ENCODE data around the gene PLA2G2C.
"Not testable (repeated sequence)": the region's sequence is repeated elsewhere in the genome, so short reads cannot be mapped to it uniquely, and the experiment has no call there.

Gene PLA2G2C

DNA sequence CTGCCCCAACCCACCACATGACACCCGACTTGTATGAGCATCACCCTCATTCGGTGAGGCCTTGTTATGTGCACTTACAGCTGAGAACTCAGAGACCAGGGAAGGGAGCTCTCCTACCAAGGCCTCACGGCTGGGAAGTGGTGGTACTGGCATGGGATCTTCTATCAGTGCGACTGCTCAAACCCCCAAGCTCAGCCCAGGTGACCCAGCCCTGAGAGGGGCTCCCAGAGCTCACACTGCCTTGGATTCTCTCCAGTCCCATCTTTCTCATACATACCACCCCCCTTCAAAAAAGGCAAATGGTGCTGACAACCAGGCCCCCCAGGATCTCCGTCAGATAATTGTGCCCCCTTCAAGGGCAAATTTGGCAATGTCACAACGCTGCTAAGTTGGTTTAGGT is 48.0 kb downstream of the PLA2G2C start:
- no peaks in the 10 kb centered on the region for H3K27me3 ChIP-seq (ENCODE audit: control insufficient read depth, insufficient read depth, low read length, poor library complexity, severe bottlenecking)

GRCh38 chr1:20137604-20138003 is 48.7 kb downstream of the PLA2G2C start:
- Histone ChIP-seq H3K4me1 (ENCODE audit: control insufficient read depth, insufficient read depth, low read length) (no peaks in the 10 kb centered on the region), H3K36me3 (ENCODE audit: control insufficient read depth, insufficient read depth, low read length) (no peaks in the 10 kb centered on the region), H3K27ac (ENCODE audit: insufficient read depth, low read depth, low read length, poor library complexity, severe bottlenecking) (no peak overlapping the region), H3K9me3 (ENCODE audit: control insufficient read depth, low read length) (no peaks in the 10 kb centered on the region), H3K27me3 (ENCODE audit: control insufficient read depth, insufficient read depth, low read length, poor library complexity, severe bottlenecking) (no peaks in the 10 kb centered on the region), H3K4me3 (ENCODE audit: insufficient read depth, low read depth, low read length) (no peak overlapping the region)
- 92 to 94% methylated on average over 1 of the region's 1 CpG for WGBS, 2 experiments

More for the DNA sequence above, 48.0 kb downstream of the PLA2G2C start:
- H3K9me3 ChIP-seq (ENCODE audit: control insufficient read depth, low read length), result no peaks in the 10 kb centered on the region
- H3K36me3 ChIP-seq (ENCODE audit: control insufficient read depth, insufficient read depth, low read length), result no peaks in the 10 kb centered on the region
- 85 to 94% methylated on average over 6 of the region's 6 CpGs for WGBS, 2 experiments
- no peak overlapping the region for H3K4me3 ChIP-seq (ENCODE audit: insufficient read depth, low read depth, low read length)
- no peaks in the 10 kb centered on the region for H3K4me1 ChIP-seq (ENCODE audit: control insufficient read depth, insufficient read depth, low read length)
- no peak overlapping the region for H3K27ac ChIP-seq (ENCODE audit: insufficient read depth, low read depth, low read length, poor library complexity, severe bottlenecking)

DNA sequence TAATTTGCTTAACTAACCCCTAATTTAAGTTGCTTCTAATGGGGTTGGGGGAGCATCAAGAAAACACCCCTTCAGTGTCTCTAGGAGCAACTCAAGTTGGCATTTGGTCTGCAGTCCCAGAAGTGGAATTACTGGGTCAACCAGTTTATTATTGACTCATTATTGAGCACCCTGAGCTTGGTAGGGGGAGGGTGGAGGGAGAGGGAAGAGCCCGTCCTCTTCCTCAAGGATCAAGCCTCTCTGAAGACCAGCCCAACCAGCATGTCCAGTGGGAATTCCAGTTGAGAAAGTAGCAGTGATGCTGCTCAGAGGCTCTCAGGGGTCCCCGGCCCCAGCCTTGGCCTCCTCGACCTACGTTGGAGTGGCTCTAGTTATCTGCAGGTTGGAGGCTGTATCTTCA is 49.3 kb downstream of the PLA2G2C start:
- WGBS, 2 experiments, result 91 to 95% methylated on average over 4 of the region's 4 CpGs
- Histone ChIP-seq H3K27ac (ENCODE audit: insufficient read depth, low read depth, low read length, poor library complexity, severe bottlenecking) (no peak overlapping the region), H3K4me3 (ENCODE audit: insufficient read depth, low read depth, low read length) (no peak overlapping the region), H3K9me3 (ENCODE audit: control insufficient read depth, low read length) (no peaks in the 10 kb centered on the region), H3K27me3 (ENCODE audit: control insufficient read depth, insufficient read depth, low read length, poor library complexity, severe bottlenecking) (no peaks in the 10 kb centered on the region), H3K36me3 (ENCODE audit: control insufficient read depth, insufficient read depth, low read length) (no peaks in the 10 kb centered on the region), H3K4me1 (ENCODE audit: control insufficient read depth, insufficient read depth, low read length) (no peaks in the 10 kb centered on the region)

GRCh38 chr1:20136249-20136648 is 50.1 kb downstream of the PLA2G2C start:
- Histone ChIP-seq H3K27me3 (ENCODE audit: control insufficient read depth, insufficient read depth, low read length, poor library complexity, severe bottlenecking) (no peaks in the 10 kb centered on the region), H3K27ac (ENCODE audit: insufficient read depth, low read depth, low read length, poor library complexity, severe bottlenecking) (no peak overlapping the region), H3K9me3 (ENCODE audit: control insufficient read depth, low read length) (no peaks in the 10 kb centered on the region), H3K4me3 (ENCODE audit: insufficient read depth, low read depth, low read length) (no peak overlapping the region), H3K36me3 (ENCODE audit: control insufficient read depth, insufficient read depth, low read length) (no peaks in the 10 kb centered on the region), H3K4me1 (ENCODE audit: control insufficient read depth, insufficient read depth, low read length) (no peaks in the 10 kb centered on the region)
- WGBS, 2 experiments, result 94 to 95% methylated on average over 3 of the region's 3 CpGs

DNA sequence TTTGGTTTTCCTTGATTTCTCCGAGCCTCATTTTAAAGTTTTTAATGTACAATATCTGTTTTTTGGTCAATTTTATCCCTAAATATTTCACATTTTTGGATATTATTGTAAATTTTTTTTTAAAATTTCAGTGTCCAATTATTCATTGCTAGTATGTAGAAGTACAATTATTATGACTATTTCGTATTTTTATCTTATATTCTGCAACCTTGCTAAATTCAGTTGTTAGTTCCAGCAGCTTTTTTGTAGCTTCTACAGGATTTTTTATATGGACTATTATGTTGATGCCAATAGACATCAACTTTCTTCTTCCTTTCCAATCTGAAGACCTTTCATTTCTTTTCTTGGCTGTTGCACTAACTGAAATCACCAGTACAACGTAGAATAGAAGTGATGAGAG is 51.3 kb downstream of the PLA2G2C start:
- no peaks in the 10 kb centered on the region for H3K36me3 ChIP-seq (ENCODE audit: control insufficient read depth, insufficient read depth, low read length)
- H3K27ac ChIP-seq (ENCODE audit: insufficient read depth, low read depth, low read length, poor library complexity, severe bottlenecking), result no peak overlapping the region
- WGBS, 2 experiments, result 94 to 100% methylated on average over 1 to 3 of the region's 3 CpGs
- H3K27me3 ChIP-seq (ENCODE audit: control insufficient read depth, insufficient read depth, low read length, poor library complexity, severe bottlenecking), result no peaks in the 10 kb centered on the region
- H3K9me3 ChIP-seq (ENCODE audit: control insufficient read depth, low read length), result no peaks in the 10 kb centered on the region
- H3K4me3 ChIP-seq (ENCODE audit: insufficient read depth, low read depth, low read length), result no peak overlapping the region
- H3K4me1 ChIP-seq (ENCODE audit: control insufficient read depth, insufficient read depth, low read length), result no peaks in the 10 kb centered on the region

DNA sequence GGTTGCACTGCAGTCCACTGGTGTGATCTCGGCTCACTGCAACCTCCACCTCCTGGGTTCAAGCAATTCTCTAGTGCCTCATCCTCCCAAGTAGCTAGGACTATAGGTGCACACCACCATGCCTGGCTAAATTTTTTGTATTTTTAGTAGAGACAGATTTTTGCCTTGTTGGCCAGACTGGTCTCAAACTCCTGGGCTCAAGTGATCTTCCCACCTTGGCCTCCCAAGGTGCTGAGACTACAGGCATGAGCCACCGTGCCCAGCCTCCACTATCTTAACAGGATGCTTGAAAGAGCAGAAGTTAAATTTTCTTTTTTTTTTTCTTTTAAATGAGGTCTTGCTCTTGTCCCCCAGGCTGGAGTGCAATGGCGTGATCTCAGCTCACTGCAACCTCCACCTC is 55.8 kb downstream of the PLA2G2C start:
- 90 to 95% methylated on average over 2 of the region's 3 CpGs for WGBS, 2 experiments
- not testable (repeated sequence) for H3K27me3 ChIP-seq (ENCODE audit: control insufficient read depth, insufficient read depth, low read length, poor library complexity, severe bottlenecking); H3K4me3 ChIP-seq (ENCODE audit: insufficient read depth, low read depth, low read length); H3K27ac ChIP-seq (ENCODE audit: insufficient read depth, low read depth, low read length, poor library complexity, severe bottlenecking); H3K9me3 ChIP-seq (ENCODE audit: control insufficient read depth, low read length); H3K4me1 ChIP-seq (ENCODE audit: control insufficient read depth, insufficient read depth, low read length); H3K36me3 ChIP-seq (ENCODE audit: control insufficient read depth, insufficient read depth, low read length)

GRCh38 chr1:20126806-20127440 is 59.4 kb downstream of the PLA2G2C start:
- Histone ChIP-seq H3K27ac (ENCODE audit: insufficient read depth, low read depth, low read length, poor library complexity, severe bottlenecking) (no peak overlapping the region), H3K4me3 (ENCODE audit: insufficient read depth, low read depth, low read length) (no peak overlapping the region), H3K4me1 (ENCODE audit: control insufficient read depth, insufficient read depth, low read length) (no peaks in the 10 kb centered on the region), H3K27me3 (ENCODE audit: control insufficient read depth, insufficient read depth, low read length, poor library complexity, severe bottlenecking) (no peaks in the 10 kb centered on the region), H3K36me3 (ENCODE audit: control insufficient read depth, insufficient read depth, low read length) (no peaks in the 10 kb centered on the region), H3K9me3 (ENCODE audit: control insufficient read depth, low read length) (no peaks in the 10 kb centered on the region)
- WGBS, 2 experiments, result 93 to 97% methylated on average over 10 of the region's 10 CpGs

GRCh38 chr1:20126041-20126805 is 60.1 kb downstream of the PLA2G2C start:
- Histone ChIP-seq H3K27ac (ENCODE audit: insufficient read depth, low read depth, low read length, poor library complexity, severe bottlenecking) (no peak overlapping the region), H3K36me3 (ENCODE audit: control insufficient read depth, insufficient read depth, low read length) (no peaks in the 10 kb centered on the region), H3K27me3 (ENCODE audit: control insufficient read depth, insufficient read depth, low read length, poor library complexity, severe bottlenecking) (no peaks in the 10 kb centered on the region), H3K4me3 (ENCODE audit: insufficient read depth, low read depth, low read length) (no peak overlapping the region), H3K9me3 (ENCODE audit: control insufficient read depth, low read length) (no peaks in the 10 kb centered on the region), H3K4me1 (ENCODE audit: control insufficient read depth, insufficient read depth, low read length) (no peaks in the 10 kb centered on the region)
- 87 to 88% methylated on average over 9 of the region's 9 CpGs for WGBS, 2 experiments

DNA sequence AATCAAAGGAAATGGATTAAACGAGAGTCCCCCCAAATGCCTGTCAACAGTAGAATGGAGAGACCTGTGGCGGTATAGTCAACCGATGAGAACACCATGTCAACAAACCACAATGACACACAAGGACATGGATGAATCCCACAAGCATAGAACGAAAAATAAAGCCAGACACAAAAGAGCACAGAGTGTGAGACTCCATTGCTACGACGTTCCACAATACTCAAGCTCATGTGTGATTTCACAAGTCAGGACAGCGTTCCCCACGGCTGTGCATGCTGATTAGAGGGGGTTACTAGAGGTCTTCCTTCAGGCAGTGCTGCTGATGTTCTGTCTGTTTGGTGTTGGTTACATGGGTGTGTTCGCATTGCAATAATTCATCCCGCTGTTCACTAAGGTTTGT is 61.2 kb downstream of the PLA2G2C start:
- Histone ChIP-seq H3K4me1 (ENCODE audit: control insufficient read depth, insufficient read depth, low read length) (no peaks in the 10 kb centered on the region), H3K27me3 (ENCODE audit: control insufficient read depth, insufficient read depth, low read length, poor library complexity, severe bottlenecking) (no peaks in the 10 kb centered on the region), H3K9me3 (ENCODE audit: control insufficient read depth, low read length) (no peaks in the 10 kb centered on the region), H3K36me3 (ENCODE audit: control insufficient read depth, insufficient read depth, low read length) (no peaks in the 10 kb centered on the region), H3K27ac (ENCODE audit: insufficient read depth, low read depth, low read length, poor library complexity, severe bottlenecking) (no peak overlapping the region), H3K4me3 (ENCODE audit: insufficient read depth, low read depth, low read length) (no peak overlapping the region)
- WGBS, 2 experiments, result 87 to 89% methylated on average over 10 of the region's 10 CpGs

DNA sequence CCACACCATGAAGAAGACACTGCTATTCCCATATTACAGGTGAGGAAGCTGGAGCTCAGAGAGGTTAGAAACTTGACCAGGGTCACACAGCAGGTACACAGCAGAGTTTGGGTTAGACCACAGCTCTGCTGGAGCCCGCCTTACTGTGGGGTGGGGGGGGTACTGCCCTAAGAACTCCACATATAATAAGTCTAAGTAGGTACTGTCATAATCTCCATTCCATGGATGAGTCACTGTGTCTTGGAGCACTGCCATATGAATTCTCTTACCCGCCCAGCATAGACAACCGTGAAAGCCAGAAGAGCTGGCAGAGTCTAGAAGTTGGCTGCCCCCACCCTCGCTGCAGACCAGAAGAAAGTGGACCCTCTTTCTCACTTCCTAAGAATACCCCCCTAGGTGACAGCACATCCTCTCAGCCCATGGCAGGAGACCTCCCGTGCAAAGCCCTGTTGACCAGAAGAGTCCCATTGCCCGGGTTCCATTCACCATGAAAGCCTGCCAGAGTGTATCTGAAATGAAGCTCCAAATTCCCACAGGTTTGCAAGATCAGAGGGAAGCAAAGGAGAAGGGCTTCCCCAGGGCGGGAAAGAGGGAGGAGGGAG is 61.8 kb downstream of the PLA2G2C start:
- H3K36me3 ChIP-seq (ENCODE audit: control insufficient read depth, insufficient read depth, low read length), result no peaks in the 10 kb centered on the region
- H3K4me3 ChIP-seq (ENCODE audit: insufficient read depth, low read depth, low read length), result no peak overlapping the region
- 94 to 96% methylated on average over 6 to 7 of the region's 7 CpGs for WGBS, 2 experiments
- no peaks in the 10 kb centered on the region for H3K4me1 ChIP-seq (ENCODE audit: control insufficient read depth, insufficient read depth, low read length)
- no peaks in the 10 kb centered on the region for H3K27me3 ChIP-seq (ENCODE audit: control insufficient read depth, insufficient read depth, low read length, poor library complexity, severe bottlenecking)
- H3K9me3 ChIP-seq (ENCODE audit: control insufficient read depth, low read length), result no peaks in the 10 kb centered on the region
- no peak overlapping the region for H3K27ac ChIP-seq (ENCODE audit: insufficient read depth, low read depth, low read length, poor library complexity, severe bottlenecking)
